ENCODE results near the gene SURF4.
"Not testable (repeated sequence)": the region's sequence is repeated elsewhere in the genome, so short reads cannot be mapped to it uniquely, and the experiment has no call there.

The SURF4 gene

DNA sequence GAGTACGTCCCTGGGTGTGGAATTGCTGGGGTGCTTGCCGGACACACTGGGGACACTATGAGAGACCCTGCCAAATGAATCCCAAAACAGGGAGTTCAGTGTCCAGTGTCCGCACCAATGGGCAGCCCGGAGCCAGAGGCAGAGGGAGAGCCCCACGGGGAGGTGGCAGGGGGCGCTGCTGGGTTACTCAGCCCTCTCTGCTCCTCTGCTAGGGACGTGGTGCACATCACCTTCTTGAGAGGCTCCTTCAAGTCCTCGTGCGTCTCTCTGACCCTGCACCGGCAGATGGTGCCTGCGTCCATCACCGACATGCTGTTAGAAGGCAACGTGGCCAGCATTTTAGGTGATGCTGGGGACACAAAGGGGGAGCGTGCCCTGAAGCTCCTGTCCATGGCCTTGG, 21.1 kb upstream of the SURF4 start:
- no peak for DNase-seq

- no peak for DNase-seq
These were observed 18.9 kb upstream of the SURF4 start for GRCh38 chr9:133394687-133395271.

DNA sequence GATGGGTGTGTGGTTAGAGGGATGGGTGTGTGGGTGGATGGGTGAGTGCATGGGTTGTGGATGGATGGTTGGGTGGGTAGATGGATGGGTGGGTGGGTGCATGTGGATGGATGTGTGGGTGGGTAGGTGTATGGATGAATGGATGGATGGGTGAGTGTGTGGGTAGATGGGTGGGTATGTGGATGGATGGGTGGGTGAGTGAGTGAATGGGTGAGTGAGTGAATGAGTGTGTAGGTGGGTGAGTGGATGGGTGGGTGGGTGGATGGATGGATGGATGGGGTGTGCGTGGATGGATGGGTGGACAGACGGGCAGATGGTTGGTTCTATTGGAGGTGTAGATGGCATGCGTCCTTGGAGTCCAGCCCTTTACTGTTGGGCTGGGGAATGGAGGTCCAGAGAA, 17.5 kb upstream of the SURF4 start:
- DNase-seq = no peak

- not testable (repeated sequence) for DNase-seq
These were observed 16.4 kb upstream of the SURF4 start for GRCh38 chr9:133392308-133392707.

- DNase-seq = not testable (repeated sequence)
These were observed 15.6 kb upstream of the SURF4 start for GRCh38 chr9:133391449-133391848.

- DNase-seq = no peak
These were observed 14.9 kb upstream of the SURF4 start for GRCh38 chr9:133390713-133391112.

DNA sequence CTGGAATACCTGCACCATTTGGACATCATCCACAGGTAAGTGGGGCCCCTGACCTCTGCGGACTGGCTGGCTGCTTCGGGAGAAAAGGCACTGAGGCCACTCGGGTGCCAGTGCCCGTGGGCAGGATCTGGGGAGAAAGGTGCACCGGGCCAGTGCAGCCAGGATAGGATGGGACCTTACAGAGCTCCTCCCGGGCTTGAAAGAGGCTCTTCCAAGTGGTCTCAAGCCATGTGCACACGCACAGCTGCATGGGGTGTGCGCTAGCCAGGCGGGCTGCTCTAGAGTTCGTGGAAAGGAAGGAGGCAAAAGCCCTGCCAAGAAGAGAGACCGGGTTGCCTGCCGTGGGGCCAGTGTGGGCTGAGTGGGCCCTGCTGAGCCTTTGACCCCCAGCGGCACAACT, 13.7 kb upstream of the SURF4 start:
- DNase-seq = no peak

DNA sequence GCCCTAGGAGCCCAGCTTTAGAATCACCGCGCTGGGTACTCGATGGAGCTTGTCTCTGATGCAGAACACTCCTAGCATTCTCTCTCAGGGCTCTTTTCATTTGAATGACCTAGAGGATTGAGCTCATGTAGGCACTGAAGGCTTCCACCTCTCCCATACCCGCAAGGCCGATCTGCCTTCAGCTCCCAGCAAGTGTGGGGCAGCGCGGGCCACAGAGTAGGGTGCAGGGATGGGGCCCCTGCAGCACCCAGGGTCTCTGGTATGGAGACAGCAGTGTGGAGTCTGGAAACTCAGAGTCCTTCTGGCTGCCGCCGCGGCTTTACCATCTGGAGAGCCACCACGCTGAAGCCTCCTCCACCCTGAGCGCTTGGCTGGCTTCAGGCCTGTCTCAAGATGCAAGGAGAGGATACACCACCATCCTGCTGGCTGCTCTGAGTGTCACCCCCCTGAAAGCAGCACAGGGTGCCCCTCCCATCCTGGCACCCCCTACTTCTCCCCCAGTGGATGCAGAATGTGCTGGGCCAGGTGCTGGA, 13.2 kb upstream of the SURF4 start:
- no peak for DNase-seq

DNA sequence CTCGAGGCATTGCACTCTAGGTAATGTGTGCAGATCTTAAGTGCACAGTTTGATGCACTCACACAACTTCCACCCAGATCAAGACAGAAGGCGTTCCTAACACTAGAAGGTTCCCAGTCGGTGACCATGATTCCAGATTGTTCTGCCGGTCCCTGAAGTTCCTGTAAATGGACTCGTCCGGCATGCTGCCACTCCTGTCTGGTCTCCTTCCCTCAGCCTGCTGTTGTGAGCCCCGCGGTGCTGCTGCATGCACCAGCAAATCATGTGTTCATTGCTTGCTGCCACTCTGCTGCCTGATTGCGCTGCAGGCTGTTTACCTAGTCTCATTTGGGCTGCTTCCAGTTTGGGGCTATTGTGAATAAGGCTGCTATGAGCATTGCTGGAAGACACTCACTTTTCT, 11.8 kb upstream of the SURF4 start:
- DNase-seq = no peak

DNA sequence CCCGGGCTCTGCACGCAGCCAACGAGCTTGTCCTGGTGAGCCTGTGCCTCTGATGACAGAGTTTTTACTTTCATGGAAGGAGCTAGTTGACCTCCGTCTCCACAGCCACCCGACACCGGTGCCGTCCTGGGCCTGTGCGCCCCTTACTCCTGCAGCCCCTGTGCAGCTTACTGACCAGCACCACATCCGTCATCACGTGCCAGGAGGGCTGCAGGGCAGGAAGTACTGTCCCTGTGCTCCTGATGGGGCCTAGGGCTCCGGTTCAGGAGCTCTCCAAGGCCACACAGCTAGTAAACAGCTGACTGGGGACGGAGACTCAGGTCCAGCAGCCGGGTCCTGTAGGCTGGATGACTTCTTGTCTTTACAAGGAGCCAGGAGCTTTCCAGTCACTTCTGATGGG, 10.5 kb upstream of the SURF4 start:
- no peak for DNase-seq

GRCh38 chr9:133385452-133385851, 9.6 kb upstream of the SURF4 start:
- DNase-seq = no peak

DNA sequence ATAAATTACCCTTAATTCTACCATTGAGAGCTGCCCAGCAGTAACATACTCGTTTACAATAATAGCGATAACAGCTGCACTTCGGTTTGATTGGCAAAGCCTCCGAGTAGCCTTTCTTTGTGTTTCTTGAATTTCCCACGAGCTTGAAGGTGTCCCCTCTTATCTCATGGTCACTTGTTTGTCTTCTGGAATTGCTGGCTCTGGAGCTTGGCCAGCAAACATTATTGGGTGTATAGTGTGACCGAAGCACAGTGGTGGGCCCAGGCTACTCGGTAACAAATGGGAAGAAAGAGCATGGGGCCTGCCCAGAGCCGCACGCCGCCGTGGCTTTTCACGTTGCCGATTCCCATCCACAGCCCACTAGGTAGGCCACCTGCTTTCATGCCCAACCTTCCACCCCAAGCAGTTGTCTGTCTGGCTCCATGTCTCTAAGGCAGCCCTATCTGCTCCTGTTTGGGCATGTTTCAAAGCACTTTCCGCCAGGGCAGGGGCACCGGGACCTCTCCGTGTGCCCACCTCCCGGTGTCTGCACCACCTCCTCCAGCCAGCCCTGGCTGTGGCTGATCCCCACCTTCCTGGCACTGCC, 9.0 kb upstream of the SURF4 start:
- no peak for DNase-seq

- no peak for DNase-seq
These were observed 7.6 kb upstream of the SURF4 start for GRCh38 chr9:133383438-133383837.

DNA sequence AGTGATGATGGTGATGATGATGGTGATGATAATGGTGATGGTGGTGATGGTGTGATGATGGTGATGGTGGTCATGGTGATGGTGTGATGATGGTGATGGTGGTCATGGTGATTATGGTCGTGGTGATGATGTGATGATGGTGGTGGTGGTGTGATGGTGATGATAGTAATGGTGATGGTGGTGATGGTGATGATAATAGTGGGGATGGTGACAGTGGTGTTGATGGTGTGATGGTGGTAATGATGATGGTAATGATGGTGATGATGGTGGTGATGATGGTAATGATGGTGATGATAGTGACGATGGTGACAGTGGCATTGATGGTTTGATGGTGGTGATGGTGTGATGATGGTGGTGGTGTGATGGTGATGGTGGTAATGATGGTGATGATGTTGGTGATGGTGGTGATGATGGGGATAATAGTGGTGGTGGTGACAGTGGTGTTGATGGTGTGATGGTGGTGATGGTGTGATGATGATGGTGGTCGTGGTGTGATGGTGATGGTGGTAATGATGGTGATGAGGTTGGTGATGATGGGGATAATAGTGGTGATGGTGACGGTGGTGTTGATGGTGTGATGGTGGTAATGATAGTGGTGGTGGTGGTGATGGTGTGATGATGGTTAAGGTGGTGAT, 6.8 kb upstream of the SURF4 start:
- DNase-seq = no peak

GRCh38 chr9:133380734-133381133, 4.9 kb upstream of the SURF4 start:
- no peak for DNase-seq

DNA sequence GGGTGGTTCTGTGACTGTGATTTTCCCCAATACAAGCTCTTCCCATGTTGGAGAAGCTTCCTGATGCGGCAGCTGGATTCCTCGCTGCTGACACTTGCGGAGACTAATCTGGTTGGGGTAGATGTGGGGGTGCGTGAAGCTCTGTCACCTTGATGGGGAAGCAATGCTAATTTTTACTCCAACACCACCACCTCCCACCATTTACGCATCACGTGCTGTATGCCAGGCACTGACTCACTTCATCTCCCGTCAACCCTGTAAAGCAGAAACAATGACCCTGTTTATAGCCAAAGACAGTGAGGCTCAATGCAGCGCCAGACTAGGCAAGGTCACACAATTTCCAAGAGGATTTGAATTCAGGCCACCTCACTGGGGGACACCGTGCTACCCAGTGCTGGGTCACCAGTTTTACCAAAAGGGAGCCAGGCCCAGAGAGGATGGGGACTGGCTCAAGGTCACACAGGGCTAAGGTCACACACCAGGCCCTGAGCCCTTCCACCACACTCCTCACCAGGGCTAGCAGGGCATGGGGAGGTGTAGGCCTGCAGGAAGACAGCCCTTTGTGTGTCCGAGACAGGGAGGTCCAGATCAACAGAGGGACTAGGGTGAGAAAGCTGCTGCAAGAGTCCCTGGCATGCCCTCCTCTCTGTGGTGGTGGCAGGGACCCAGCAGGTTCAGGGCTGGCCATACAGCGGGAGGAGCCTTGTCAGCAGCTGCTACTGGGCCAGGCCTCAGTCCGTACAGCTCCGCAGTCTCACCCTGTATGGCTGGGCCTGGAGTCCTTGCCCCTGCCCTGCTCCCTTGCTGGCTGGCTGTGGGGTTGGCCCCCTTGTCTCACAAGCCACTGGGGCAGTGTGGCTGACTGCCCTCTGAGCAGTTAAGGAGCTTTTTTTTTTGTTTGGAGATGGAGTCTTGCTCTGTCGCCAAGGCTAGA, 3.6 kb upstream of the SURF4 start:
- DNase-seq = no peak

DNA sequence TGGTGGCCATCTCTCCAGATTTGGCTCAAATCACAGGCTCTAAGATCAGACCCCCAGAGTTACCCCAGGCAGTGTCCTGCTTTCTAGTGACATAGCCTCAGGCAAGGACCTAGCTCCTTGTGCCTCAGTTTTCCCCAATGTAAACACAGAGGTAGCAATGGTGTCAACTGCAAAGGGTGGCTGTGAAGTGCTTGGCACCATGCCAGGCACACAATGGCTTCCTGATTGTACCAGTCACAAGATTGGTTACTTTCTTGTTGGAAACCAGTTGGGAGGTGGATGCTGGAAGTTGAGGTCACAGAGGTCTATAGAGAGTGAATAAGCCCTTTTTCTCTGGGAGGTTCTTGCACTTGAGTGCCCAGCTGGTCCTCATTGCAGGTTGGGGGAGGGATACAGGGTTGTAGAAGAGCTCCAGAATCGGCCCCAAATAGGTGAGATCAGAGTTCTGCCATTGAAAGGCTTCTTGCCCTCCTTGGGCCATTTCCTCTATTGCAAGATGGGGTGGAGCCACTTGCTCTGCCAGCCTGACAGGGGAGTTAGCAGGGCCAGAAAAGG, 2.6 kb upstream of the SURF4 start:
- no peak for DNase-seq

- DNase-seq = no peak
These were observed 1.9 kb upstream of the SURF4 start for GRCh38 chr9:133377721-133378216.

DNA sequence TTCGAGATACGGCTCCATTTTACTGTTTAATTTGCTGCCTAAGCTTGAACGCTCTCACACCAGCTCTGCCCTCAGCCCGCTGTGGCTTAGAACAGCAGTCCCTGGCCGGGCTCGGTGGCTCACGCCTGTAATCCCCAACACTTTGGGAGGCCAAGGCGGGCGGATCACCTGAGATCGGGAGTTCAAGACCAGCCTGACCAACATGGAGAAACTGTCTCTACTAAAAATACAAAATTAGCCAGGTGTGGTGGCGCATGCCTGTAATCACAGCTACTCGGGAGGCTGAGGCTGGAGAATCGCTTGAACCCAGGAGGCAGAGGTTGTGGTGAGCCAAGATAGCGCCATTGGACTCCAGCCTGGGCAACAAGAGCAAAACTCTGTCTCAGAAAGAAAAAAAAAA, 1.4 kb upstream of the SURF4 start:
- not testable (repeated sequence) for DNase-seq

- DNase-seq = no peak
These were observed 640 bp downstream of the SURF4 start for GRCh38 chr9:133375116-133375723.

GRCh38 chr9:133374612-133375115, 1.2 kb downstream of the SURF4 start:
- DNase-seq = no peak

DNA sequence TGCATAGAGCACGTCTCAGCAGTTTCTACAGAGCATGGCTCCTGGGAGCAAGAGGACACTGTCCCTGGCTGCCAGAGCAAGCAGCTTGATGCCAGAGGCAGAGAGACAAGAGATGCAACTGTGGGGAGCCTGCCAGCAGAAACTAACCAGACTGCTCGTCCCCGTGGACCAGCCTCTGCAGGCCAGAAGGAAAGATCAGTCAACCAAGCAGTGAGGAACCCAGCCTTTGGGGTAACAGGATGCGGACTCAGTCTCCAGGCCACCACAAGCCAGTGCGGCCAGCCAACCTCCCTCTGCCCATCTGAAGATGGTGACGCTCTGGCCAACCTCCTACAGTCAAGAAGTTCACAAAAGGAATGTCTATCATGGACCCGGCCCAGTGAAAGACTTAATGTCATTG, 3.7 kb downstream of the SURF4 start:
- DNase-seq = no peak
